ENCODE measurements around the gene RPL22. TPM values are rescaled to one million over a fixed set of nuclear protein-coding genes. Genes with fewer than 3 reads are reported as not detected.

The RPL22 gene
- total and polyA plus RNA-seq, 8 donors, result 186 to 378 (median 234) TPM

DNA sequence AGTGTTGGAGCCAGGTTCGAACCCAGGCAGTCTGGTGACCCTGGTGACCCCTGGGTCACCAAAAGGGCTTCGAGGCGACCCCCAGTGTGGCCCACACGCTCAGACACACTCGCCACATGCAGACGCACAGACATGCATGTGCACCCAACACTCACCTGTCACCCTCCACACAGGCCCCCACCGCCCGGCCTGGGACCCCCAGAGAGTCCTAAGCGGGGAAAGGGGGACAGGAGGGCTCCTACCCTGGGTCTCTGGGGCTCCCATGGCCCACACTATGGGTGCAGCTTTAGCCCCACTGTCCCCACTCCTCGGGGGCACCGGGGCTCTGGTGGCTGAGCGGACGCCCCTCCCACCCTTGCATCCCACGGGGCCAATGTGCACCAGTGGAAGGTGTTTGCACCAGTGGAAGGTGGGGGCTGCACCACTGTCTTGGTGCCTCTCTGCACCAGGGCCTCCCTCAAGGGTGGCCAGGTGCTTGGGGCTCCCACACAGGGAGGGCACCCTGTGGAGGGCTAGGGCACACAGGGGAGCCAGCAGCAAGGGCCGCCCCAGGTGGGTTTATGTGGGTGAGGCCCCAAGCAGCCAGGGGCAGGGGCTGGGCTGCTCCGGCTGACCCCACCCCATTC is 29.2 kb downstream of the RPL22 start:
- no peak overlapping the region for H3K27ac ChIP-seq
- 60 to 73% methylated on average over 16 of the region's 16 CpGs for WGBS, 2 donors
- ATAC-seq (no peak), DNase-seq (peak in 1 of 6 donors; percentile 45), FAIRE-seq (no peak)
- TF ChIP-seq, protein P1, sequence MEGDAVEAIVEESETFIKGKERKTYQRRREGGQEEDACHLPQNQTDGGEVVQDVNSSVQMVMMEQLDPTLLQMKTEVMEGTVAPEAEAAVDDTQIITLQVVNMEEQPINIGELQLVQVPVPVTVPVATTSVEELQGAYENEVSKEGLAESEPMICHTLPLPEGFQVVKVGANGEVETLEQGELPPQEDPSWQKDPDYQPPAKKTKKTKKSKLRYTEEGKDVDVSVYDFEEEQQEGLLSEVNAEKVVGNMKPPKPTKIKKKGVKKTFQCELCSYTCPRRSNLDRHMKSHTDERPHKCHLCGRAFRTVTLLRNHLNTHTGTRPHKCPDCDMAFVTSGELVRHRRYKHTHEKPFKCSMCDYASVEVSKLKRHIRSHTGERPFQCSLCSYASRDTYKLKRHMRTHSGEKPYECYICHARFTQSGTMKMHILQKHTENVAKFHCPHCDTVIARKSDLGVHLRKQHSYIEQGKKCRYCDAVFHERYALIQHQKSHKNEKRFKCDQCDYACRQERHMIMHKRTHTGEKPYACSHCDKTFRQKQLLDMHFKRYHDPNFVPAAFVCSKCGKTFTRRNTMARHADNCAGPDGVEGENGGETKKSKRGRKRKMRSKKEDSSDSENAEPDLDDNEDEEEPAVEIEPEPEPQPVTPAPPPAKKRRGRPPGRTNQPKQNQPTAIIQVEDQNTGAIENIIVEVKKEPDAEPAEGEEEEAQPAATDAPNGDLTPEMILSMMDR (IDR thresholded peaks at IDR 0.05), result no peak
- H3K9me3 ChIP-seq, result no peaks in the 10 kb centered on the region
- intact Hi-C loops (cut with DNase I), result no loop called here
- no peaks in the 10 kb centered on the region for H3K4me1 ChIP-seq
- no peaks in the 10 kb centered on the region for H3K27me3 ChIP-seq
- no peaks in the 10 kb centered on the region for H3K36me3 ChIP-seq
- no peak overlapping the region for H3K4me3 ChIP-seq

DNA sequence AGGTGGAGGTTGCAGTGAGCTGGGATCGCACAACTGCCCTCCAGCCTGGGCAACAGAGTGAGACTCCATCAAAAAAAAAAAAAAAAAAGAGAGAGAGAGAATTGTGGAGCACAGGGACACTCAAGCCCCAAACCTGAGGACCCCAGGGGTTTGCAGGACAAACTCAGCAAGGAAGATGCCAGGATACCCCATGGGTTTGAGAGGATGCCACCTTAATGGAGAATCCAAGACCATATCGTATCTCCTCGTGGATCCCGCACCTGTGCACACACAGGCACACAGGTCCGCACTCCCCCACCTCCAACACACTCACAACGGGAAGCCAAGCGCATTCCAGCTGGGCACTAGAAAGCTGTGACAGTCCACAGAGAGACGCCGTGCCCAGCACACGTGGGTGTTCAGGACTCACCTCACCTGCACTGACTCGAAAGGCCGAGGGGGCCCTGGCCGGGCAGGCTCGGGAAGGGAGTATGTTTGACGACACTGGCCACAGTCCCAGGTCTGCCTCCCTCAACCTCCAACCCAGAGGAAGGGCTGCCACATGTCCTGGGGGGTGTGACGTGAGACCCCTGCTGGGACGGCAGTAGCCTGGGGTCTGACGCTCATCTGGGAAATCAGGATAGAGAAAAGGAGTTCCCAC is 30.3 kb downstream of the RPL22 start:
- Histone ChIP-seq H3K9me3 (no peaks in the 10 kb centered on the region), H3K4me3 (no peak overlapping the region), H3K36me3 (no peaks in the 10 kb centered on the region), H3K27me3 (no peaks in the 10 kb centered on the region), H3K4me1 (no peaks in the 10 kb centered on the region), H3K27ac (no peak overlapping the region)
- DNase-seq (peak in 1 of 6 donors; percentile 54), FAIRE-seq (no peak), ATAC-seq (no peak)
- intact Hi-C loops (cut with DNase I), result no loop called here
- WGBS, 2 donors, result 43 to 53% methylated on average over 18 of the region's 18 CpGs
- TF ChIP-seq, protein P1 (IDR thresholded peaks at IDR 0.05), result no peak

GRCh38 chr1:6167391-6168303 is 31.7 kb downstream of the RPL22 start:
- 57 to 69% methylated on average over 34 of the region's 34 CpGs for WGBS, 2 donors
- Histone ChIP-seq H3K36me3 (no peaks in the 10 kb centered on the region), H3K9me3 (no peaks in the 10 kb centered on the region), H3K27me3 (no peaks in the 10 kb centered on the region), H3K27ac (no peak overlapping the region), H3K4me3 (no peak overlapping the region), H3K4me1 (no peaks in the 10 kb centered on the region)
- intact Hi-C loops (cut with DNase I), result no loop called here
- DNase-seq (no peak), FAIRE-seq (no peak), ATAC-seq (no peak)
- TF ChIP-seq, protein P1 (IDR thresholded peaks at IDR 0.05), result no peak

DNA sequence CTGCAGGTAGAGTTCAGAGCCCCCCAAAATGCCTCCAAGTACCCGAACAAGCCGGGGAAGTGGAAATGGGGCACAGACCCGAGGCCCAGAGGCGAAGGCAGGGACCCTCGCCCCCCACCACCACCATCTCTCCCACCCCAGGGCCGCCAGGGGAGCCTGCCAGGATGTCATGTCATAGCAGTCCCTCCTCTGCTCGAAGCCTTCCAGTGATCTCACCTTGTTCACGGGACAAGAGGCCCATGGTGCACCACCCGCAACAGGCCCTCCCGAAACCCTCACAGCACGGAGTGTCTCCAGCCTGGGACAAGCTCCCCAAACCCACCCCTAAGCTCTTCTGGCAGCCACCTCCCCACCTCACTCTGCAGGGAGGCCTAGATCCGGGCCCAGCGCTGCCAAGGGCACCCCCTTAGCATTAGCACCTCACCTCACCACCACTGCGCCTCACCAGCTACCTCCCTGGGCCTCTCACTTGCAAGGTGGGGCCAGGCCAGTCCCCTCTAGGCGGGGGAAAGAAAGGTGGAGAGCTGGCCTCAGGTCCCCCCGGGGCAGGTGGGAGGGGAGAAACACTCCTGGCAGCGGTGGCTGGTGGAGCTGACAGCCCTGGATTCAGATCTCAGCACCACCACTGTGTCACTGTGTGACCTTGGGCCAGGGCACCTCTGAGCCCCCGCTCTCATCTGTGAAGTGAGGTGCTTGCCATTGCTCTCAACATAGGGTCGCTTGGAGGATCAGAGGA is 32.6 kb downstream of the RPL22 start:
- no peak overlapping the region for H3K27ac ChIP-seq
- H3K9me3 ChIP-seq, result no peaks in the 10 kb centered on the region
- intact Hi-C loops (cut with DNase I), result no loop called here
- TF ChIP-seq, protein P1 (IDR thresholded peaks at IDR 0.05), result no peak
- ATAC-seq, result no peak
- no peaks in the 10 kb centered on the region for H3K27me3 ChIP-seq
- no peaks in the 10 kb centered on the region for H3K36me3 ChIP-seq
- peak in 1 of 6 donors; percentile 40 for DNase-seq
- H3K4me3 ChIP-seq, result no peak overlapping the region
- H3K4me1 ChIP-seq, result no peaks in the 10 kb centered on the region
- 58 to 77% methylated on average over 19 of the region's 19 CpGs for WGBS, 2 donors
- no peak for FAIRE-seq

Measured in pancreas (tissue), 10 donors.